MM.1S (cell line): ENCODE measurements around the gene FIBP.

ENCODE experiments used
- DNase-seq: peaks from one replicate; pipeline ENCODE4 v3.0.0-alpha.2; 2015
- H2AFZ ChIP-seq: fragments of 300-600 bp; sonication (generic); 2 replicates; pipeline ENCODE4 v1.6.0; 2016; ENCODE audit warnings: antibody characterized with exemption, low read length
- H3F3A ChIP-seq: fragments of 300-600 bp; sonication (generic); 2 replicates; pipeline ENCODE4 v1.6.1; 2016; ENCODE audit warnings: mild to moderate bottlenecking, antibody characterized with exemption, low read length, moderate library complexity, mixed read lengths; ENCODE audit not compliant: insufficient read depth
- H3K27ac ChIP-seq: fragments of 300-600 bp; sonication (generic); 2 replicates; pipeline ENCODE4 v1.5.1; 2016; ENCODE audit warnings: mild to moderate bottlenecking, low read length
- H3K27me3 ChIP-seq: fragments of 300-600 bp; sonication (generic); replicated peaks from 2 replicates; pipeline ENCODE4 v1.6.0; 2016; ENCODE audit warnings: low read length; ENCODE audit not compliant: insufficient read depth
- H3K36me3 ChIP-seq: fragments of 300-600 bp; sonication (generic); replicated peaks from 2 replicates; pipeline ENCODE4 v1.6.1; 2016; ENCODE audit warnings: mild to moderate bottlenecking, low read length, mixed read lengths; ENCODE audit not compliant: insufficient read depth
- H3K4me1 ChIP-seq: fragments of 300-600 bp; sonication (generic); 2 replicates; pipeline ENCODE4 v1.6.1; 2016; ENCODE audit warnings: low read length, mixed read lengths
- H3K4me2 ChIP-seq: fragments of 300-600 bp; sonication (generic); 2 replicates; pipeline ENCODE4 v1.6.0; 2016; ENCODE audit warnings: low read depth, low read length
- H3K4me3 ChIP-seq: fragments of 300-600 bp; sonication (generic); 2 replicates; pipeline ENCODE4 v1.5.1; 2016; ENCODE audit warnings: low read length, mixed read lengths
- H3K79me2 ChIP-seq: fragments of 300-600 bp; sonication (generic); 2 replicates; pipeline ENCODE4 v1.6.1; 2016; ENCODE audit warnings: mixed run types, low read length, mixed read lengths
- H3K9ac ChIP-seq: fragments of 300-600 bp; sonication (generic); 2 replicates; pipeline ENCODE4 v1.6.1; 2016; ENCODE audit warnings: low read length, mixed read lengths
- H3K9me2 ChIP-seq: fragments of 300-600 bp; sonication (generic); replicated peaks from 2 replicates; pipeline ENCODE4 v1.6.1; 2016; ENCODE audit warnings: mild to moderate bottlenecking, low read length, mixed read lengths; ENCODE audit not compliant: insufficient read depth
- H3K9me3 ChIP-seq: fragments of 300-600 bp; sonication (generic); replicated peaks from 2 replicates; pipeline ENCODE4 v1.6.1; 2016; ENCODE audit warnings: mild to moderate bottlenecking, low read length, mixed read lengths; ENCODE audit not compliant: insufficient read depth
- H4K20me1 ChIP-seq: fragments of 300-600 bp; sonication (generic); 2 replicates; pipeline ENCODE4 v1.6.1; 2016; ENCODE audit warnings: mild to moderate bottlenecking, low read length, moderate library complexity, mixed read lengths; ENCODE audit not compliant: insufficient read depth
- EZH2 ChIP-seq: fragments of 300-600 bp; sonication (generic); optimal IDR thresholded peaks from 2 replicates; pipeline ENCODE3; 2017; ENCODE audit warnings: low read depth, mild to moderate bottlenecking, antibody characterized with exemption, low read length, mixed read lengths
- EZH2phosphoT487 ChIP-seq: fragments of 300-600 bp; sonication (generic); IDR thresholded peaks from 2 replicates; pipeline ENCODE4 v1.6.1; 2018; ENCODE audit warnings: antibody characterized with exemption, low read length
- TF ChIP-seq, protein P1 (sequence below): fragments of 300-600 bp; sonication (generic); IDR thresholded peaks from 2 replicates; pipeline ENCODE4 v1.5.1; 2016; ENCODE audit warnings: antibody characterized with exemption, low read length, mixed read lengths

Gene FIBP

DNA sequence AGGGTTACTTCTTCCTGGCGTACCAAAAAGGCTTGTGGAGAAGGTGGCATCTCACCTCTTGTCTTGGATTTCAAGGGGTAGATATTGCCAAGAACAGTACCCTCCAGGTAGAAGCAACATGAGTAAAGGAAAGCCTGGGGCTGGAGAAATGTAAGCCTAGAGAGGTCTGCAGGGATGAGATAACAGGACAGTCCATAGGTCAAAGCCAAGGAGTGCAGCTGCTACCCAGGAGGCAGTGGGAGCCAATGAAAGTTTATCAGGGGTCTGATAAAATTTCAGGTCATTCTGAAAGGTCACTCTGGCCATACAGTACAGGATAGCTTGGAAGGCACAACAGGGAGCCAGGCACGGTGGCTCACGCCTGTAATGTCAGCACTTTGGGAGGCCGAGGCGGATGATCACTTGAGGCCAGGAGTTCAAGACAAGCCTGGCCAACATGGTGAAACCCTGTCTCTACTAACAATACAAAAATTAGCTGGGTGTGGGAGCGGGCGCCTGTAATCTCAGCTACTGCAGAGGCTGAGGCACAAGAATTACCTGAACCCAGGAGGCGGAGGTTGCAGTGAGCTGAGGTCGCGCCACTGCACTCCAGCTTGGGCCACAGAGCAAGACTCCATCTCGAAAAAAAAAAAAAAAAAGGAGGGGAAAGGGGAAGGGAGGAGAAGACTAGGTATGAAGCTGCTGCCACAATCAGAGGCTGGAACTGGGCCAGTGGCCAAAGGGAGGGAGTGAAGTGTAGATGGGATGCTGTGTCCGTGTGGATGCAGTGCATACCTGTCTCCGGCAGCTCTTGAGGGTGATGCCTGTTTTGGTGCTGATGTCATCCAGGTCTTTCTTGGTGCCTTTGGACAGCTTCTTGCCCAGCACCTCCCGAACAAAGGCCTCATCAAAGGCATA, 1.2 kb downstream of the FIBP start:
- no peak for TF ChIP-seq EZH2phosphoT487
- TF ChIP-seq, protein P1, sequence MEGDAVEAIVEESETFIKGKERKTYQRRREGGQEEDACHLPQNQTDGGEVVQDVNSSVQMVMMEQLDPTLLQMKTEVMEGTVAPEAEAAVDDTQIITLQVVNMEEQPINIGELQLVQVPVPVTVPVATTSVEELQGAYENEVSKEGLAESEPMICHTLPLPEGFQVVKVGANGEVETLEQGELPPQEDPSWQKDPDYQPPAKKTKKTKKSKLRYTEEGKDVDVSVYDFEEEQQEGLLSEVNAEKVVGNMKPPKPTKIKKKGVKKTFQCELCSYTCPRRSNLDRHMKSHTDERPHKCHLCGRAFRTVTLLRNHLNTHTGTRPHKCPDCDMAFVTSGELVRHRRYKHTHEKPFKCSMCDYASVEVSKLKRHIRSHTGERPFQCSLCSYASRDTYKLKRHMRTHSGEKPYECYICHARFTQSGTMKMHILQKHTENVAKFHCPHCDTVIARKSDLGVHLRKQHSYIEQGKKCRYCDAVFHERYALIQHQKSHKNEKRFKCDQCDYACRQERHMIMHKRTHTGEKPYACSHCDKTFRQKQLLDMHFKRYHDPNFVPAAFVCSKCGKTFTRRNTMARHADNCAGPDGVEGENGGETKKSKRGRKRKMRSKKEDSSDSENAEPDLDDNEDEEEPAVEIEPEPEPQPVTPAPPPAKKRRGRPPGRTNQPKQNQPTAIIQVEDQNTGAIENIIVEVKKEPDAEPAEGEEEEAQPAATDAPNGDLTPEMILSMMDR: no peak
- TF ChIP-seq EZH2: no peak
- peak overlapping the region; percentile 96; the same call in 1 of the 2 replicates for H2AFZ ChIP-seq
- no peaks in the 10 kb centered on the region for H4K20me1 ChIP-seq
- peaks cover 32% of the 10 kb centered on the region for H3K4me1 ChIP-seq
- H3K9ac ChIP-seq: peak overlapping the region; percentile 63; the same call in 1 of the 2 replicates
- H3K79me2 ChIP-seq: peaks cover 41% of the 10 kb centered on the region
- peak overlapping the region; percentile 98 for H3K4me3 ChIP-seq
- H3K9me2 ChIP-seq: no peaks in the 10 kb centered on the region
- H3K9me3 ChIP-seq: no peaks in the 10 kb centered on the region
- peak overlapping the region; percentile 100 for H3K4me2 ChIP-seq
- H3K36me3 ChIP-seq: peaks cover 8% of the 10 kb centered on the region
- peak overlapping the region; percentile 27; the same call in 1 of the 2 replicates for H3K27ac ChIP-seq
- H3K27me3 ChIP-seq: no peaks in the 10 kb centered on the region
- DNase-seq: no peak
- H3F3A ChIP-seq: peaks cover 23% of the 10 kb centered on the region

DNA sequence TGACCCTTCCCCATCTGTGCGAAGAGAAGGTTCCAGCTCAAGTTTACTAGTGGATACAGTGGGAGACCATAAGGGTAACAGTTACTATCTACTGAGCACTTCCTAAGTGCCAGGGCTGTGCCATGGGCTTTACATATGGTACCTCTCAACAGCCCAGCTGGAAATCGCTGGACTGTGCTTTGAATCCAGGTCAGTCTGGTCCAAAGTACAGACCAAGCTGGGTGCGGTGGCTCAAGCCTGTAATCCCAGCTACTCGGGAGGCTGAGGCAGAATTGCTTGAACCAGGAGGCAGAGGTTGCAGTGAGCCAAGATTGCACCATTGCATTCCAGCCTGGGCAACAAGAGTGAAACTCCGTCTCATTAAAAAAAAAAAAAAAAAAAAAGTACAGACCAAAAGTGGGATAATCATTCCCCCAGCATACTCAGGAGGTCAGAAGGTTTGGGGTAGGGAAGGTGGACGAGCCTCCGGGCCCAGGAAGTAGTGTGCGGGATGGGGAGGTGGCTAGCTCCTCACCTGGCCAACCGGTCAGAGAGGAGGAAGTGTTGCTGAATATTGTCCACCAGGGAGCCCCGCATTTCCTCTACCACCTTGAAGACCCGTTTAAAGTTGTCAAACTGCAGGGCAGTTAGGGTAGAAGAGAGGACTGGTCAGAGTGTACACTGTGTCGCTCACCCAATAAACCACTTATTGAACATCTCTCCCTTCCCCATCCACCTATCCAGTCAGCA, 2.3 kb downstream of the FIBP start:
- no peak overlapping the region for H3K9ac ChIP-seq
- H3K27ac ChIP-seq: no peak overlapping the region
- no peaks in the 10 kb centered on the region for H4K20me1 ChIP-seq
- no peak overlapping the region for H3K4me2 ChIP-seq
- H3K79me2 ChIP-seq: peaks cover 30% of the 10 kb centered on the region
- peaks cover 8% of the 10 kb centered on the region for H3K36me3 ChIP-seq
- no peaks in the 10 kb centered on the region for H3K27me3 ChIP-seq
- no peak overlapping the region for H2AFZ ChIP-seq
- TF ChIP-seq EZH2 (no peak), EZH2phosphoT487 (no peak)
- TF ChIP-seq, protein P1: no peak
- no peak overlapping the region for H3K4me3 ChIP-seq
- peaks cover 23% of the 10 kb centered on the region for H3F3A ChIP-seq
- peaks cover 28% of the 10 kb centered on the region for H3K4me1 ChIP-seq
- no peaks in the 10 kb centered on the region for H3K9me2 ChIP-seq
- DNase-seq: no peak
- no peaks in the 10 kb centered on the region for H3K9me3 ChIP-seq

DNA sequence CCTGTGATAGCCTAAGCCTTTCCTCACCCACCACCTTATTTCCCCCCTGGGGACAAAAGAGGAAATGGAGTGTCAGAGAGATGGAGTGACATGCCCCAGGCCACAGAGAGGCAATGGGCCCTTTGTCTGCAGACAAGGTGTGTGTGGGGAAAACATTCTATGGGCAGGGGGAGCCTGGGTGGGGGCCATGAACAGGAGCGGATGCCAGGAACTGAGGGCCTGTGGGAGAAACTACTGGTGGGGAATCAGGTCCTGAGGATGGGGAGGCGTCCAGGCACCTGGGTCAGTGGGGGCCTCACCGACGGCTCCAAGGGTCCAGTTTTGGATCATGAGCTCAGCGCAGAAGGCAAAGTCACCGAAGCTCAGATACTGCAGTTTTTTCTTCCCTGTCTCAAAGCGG, 3.0 kb downstream of the FIBP start:
- Histone ChIP-seq H3K27ac (no peak overlapping the region), H3K79me2 (peaks cover 26% of the 10 kb centered on the region), H3F3A (peaks cover 23% of the 10 kb centered on the region), H3K36me3 (peaks cover 8% of the 10 kb centered on the region), H3K9me3 (no peaks in the 10 kb centered on the region), H3K9me2 (no peaks in the 10 kb centered on the region), H2AFZ (no peak overlapping the region), H3K4me2 (no peak overlapping the region), H3K9ac (no peak overlapping the region), H3K27me3 (no peaks in the 10 kb centered on the region), H3K4me1 (peaks cover 28% of the 10 kb centered on the region), H4K20me1 (no peaks in the 10 kb centered on the region), H3K4me3 (no peak overlapping the region)
- no peak for TF ChIP-seq EZH2
- TF ChIP-seq EZH2phosphoT487: no peak
- TF ChIP-seq, protein P1: no peak
- DNase-seq: no peak
